Ishikawa (cell line): Measurements from ENCODE around the gene ATP6AP1.

Source experiments
- CEBPB ChIP-seq: IDR thresholded peaks from 2 replicates; pipeline ENCODE4 v1.6.1; 2012
- CREB1 ChIP-seq: IDR thresholded peaks from 2 replicates; pipeline ENCODE4 v1.6.1; 2012; ENCODE audit warnings: low read depth
- EGR1 ChIP-seq: IDR thresholded peaks from 2 replicates; pipeline ENCODE4 v1.6.1; 2012
- EP300 ChIP-seq: IDR thresholded peaks from 2 replicates; pipeline ENCODE4 v1.6.1; 2012; ENCODE audit warnings: borderline replicate concordance
- FOXM1 ChIP-seq: IDR thresholded peaks from 2 replicates; pipeline ENCODE4 v1.6.1; 2012; ENCODE audit warnings: low read depth, borderline replicate concordance
- NFIC ChIP-seq: IDR thresholded peaks from 2 replicates; pipeline ENCODE4 v1.6.1; 2012
- RAD21 ChIP-seq: IDR thresholded peaks from 2 replicates; pipeline ENCODE4 v1.6.1; 2012; ENCODE audit warnings: low read depth
- TAF1 ChIP-seq: IDR thresholded peaks from 2 replicates; pipeline ENCODE4 v1.6.1; 2012; ENCODE audit warnings: low read depth, mild to moderate bottlenecking
- TCF12 ChIP-seq: IDR thresholded peaks from 2 replicates; pipeline ENCODE4 v1.6.1; 2012; ENCODE audit warnings: low read depth
- TEAD4 ChIP-seq: IDR thresholded peaks from 2 replicates; pipeline ENCODE4 v1.6.1; 2012
- USF1 ChIP-seq: IDR thresholded peaks from 2 replicates; pipeline ENCODE4 v1.6.1; 2012
- YY1 ChIP-seq: IDR thresholded peaks from 2 replicates; pipeline ENCODE4 v1.6.1; 2012; ENCODE audit warnings: low read depth
- ZBTB7A ChIP-seq: IDR thresholded peaks from 2 replicates; pipeline ENCODE4 v1.6.1; 2012; ENCODE audit warnings: low read depth
- TF ChIP-seq, protein P1 (sequence below): IDR thresholded peaks from 2 replicates; pipeline ENCODE4 v1.6.1; 2012; ENCODE audit warnings: low read depth, mild to moderate bottlenecking
- TF ChIP-seq, protein P2 (sequence below): IDR thresholded peaks from 2 replicates; pipeline ENCODE4 v1.6.1; 2012

The ATP6AP1 gene

DNA sequence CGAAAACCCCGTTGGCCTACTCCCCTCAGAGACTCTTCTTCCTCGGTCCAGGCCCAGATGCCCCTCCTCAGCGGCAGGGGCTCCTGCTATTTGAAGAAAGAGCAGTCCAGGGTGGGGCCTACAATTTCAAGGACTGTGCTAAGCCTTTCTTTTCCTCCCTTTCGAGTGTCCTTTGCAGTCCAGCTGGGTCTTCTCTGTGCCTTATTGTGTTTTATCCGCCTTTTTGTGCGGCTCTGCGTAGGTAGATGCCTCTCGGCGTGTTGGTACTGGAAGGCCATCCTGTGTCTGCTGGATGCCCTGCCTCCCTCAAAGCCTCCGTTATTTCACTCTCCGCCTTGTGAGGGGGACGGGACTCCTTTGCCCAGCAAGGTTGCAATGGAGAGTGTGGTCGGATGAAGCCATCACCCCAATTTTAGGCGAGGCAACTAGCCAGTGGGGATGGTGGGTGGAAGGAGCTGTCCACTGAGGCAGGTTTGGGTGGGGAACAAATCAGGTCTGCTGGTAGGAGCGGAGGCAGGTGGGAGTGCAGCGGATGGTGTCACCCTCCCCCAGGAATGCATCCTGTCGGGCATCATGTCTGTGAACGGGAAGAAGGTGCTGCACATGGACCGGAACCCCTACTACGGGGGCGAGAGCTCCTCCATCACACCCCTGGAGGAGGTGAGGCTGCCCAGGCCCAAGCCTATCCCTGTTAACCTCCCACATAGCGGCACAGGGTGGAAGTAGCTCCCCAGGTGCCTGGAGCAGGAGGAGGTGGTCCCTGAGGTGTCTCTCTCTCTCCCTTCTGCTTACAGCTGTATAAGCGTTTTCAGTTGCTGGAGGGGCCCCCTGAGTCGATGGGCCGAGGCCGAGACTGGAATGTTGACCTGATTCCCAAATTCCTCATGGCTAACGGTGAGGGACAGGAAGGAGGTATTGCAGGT lies 9.8 kb downstream of the ATP6AP1 start:
- TF ChIP-seq EP300 (no peak), EGR1 (no peak), FOXM1 (no peak), CREB1 (no peak), TCF12 (no peak), TEAD4 (no peak), NFIC (no peak), YY1 (no peak), CEBPB (no peak), TAF1 (no peak)
- TF ChIP-seq, protein P1, sequence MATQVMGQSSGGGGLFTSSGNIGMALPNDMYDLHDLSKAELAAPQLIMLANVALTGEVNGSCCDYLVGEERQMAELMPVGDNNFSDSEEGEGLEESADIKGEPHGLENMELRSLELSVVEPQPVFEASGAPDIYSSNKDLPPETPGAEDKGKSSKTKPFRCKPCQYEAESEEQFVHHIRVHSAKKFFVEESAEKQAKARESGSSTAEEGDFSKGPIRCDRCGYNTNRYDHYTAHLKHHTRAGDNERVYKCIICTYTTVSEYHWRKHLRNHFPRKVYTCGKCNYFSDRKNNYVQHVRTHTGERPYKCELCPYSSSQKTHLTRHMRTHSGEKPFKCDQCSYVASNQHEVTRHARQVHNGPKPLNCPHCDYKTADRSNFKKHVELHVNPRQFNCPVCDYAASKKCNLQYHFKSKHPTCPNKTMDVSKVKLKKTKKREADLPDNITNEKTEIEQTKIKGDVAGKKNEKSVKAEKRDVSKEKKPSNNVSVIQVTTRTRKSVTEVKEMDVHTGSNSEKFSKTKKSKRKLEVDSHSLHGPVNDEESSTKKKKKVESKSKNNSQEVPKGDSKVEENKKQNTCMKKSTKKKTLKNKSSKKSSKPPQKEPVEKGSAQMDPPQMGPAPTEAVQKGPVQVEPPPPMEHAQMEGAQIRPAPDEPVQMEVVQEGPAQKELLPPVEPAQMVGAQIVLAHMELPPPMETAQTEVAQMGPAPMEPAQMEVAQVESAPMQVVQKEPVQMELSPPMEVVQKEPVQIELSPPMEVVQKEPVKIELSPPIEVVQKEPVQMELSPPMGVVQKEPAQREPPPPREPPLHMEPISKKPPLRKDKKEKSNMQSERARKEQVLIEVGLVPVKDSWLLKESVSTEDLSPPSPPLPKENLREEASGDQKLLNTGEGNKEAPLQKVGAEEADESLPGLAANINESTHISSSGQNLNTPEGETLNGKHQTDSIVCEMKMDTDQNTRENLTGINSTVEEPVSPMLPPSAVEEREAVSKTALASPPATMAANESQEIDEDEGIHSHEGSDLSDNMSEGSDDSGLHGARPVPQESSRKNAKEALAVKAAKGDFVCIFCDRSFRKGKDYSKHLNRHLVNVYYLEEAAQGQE, result no peak

- TF ChIP-seq NFIC (no peak), CEBPB (no peak), EP300 (no peak), USF1 (no peak), EGR1 (no peak), TAF1 (no peak), CREB1 (no peak), ZBTB7A (no peak), TEAD4 (no peak), TCF12 (no peak), RAD21 (no peak), FOXM1 (no peak), YY1 (no peak)
- TF ChIP-seq, protein P2, sequence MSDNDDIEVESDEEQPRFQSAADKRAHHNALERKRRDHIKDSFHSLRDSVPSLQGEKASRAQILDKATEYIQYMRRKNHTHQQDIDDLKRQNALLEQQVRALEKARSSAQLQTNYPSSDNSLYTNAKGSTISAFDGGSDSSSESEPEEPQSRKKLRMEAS, result no peak
- TF ChIP-seq, protein P1, result no peak
Measured at GRCh38 chrX:154439841-154440240, 11.4 kb downstream of the ATP6AP1 start.

DNA sequence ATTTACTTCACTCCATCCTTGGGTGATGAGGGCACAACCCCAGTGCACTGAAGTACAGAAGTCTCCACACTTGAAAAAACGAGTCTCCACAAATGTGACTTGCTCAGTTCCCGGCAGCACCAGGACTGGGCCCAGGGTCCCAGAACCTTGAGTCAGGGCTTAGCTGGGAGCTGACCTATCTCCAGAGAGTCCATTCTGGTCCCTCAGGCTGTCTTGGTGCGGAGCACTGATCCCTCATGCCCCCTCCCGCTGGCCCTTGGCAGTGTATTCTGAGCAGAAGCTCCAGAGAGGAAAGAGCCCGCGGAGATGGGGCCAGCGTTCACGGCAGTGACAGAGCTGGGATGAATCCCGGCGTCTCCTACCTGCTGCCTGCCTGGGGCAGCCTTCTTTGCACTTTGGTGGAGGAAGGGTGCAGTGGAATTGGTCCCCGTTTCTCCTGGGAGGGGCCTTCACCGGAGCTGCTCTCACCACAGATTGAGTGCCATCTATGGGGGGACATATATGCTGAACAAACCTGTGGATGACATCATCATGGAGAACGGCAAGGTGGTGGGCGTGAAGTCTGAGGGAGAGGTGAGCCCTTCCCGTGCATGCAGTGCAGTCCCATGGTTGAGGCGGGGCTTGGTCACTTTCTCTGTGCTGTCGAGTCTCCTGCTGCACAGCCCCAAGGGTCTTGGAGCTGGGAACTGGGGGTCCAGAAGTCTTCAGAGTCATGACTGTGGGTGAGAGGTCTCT lies 12.3 kb downstream of the ATP6AP1 start:
- TF ChIP-seq, protein P2, result no peak
- TF ChIP-seq USF1 (no peak), TCF12 (no peak), EGR1 (no peak), YY1 (no peak), TEAD4 (no peak), EP300 (no peak), RAD21 (no peak), TAF1 (no peak), CEBPB (no peak), CREB1 (no peak), NFIC (no peak), FOXM1 (no peak), ZBTB7A (no peak)
- TF ChIP-seq, protein P1, result no peak
